Middle frontal gyrus (tissue), 1 donor: ENCODE data around the gene ALOX15.
"Not testable (repeated sequence)": the region's sequence is repeated elsewhere in the genome, so short reads cannot be mapped to it uniquely, and the experiment has no call there.

Experiments
- DNase-seq: peaks from one replicate; pipeline ENCODE4 v3.0.0-alpha.2; 2015; ENCODE audit warnings: low spot score; ENCODE audit errors: extremely low spot score

The ALOX15 gene

DNA sequence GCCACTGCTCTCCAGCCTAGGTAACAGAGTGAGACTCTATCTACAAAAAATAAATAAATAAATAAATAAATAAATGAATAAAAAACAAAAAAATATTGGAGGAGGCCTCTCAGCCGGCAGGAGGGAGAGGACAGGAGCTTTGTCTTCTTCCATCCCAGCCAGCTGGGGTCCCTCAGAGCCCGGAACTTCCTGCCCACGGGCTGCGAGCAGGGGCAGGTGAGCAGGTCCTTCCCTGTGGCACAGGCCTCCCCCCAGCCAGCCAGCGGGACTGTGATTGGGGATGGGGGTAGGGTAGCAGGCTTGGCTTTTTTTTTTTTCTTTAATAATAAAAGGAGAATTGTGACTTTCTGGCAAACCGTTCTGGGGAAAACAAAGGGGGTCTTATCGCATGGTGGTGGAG, 47.1 kb downstream of the ALOX15 start:
- no peak for DNase-seq

DNA sequence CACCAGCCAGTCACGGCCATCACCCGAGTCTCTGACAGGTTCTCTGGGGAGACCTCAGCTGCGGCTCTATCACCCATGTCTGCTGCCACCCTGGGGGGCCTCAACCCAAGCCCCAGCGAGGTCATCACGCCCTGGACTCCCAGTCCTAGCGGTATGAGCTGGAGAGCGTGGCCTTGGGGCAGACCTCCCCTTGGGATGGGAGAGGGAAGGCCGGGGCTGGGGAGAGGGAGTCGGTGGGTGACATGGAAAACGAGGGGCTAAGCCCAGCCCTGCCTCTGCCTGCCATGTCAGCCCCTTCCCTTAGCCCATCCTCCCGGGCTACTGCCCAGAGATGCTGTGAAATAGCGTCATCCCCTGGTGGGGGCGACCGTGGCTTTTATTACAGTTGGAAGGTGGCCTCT, 48.5 kb downstream of the ALOX15 start:
- no peak for DNase-seq

DNA sequence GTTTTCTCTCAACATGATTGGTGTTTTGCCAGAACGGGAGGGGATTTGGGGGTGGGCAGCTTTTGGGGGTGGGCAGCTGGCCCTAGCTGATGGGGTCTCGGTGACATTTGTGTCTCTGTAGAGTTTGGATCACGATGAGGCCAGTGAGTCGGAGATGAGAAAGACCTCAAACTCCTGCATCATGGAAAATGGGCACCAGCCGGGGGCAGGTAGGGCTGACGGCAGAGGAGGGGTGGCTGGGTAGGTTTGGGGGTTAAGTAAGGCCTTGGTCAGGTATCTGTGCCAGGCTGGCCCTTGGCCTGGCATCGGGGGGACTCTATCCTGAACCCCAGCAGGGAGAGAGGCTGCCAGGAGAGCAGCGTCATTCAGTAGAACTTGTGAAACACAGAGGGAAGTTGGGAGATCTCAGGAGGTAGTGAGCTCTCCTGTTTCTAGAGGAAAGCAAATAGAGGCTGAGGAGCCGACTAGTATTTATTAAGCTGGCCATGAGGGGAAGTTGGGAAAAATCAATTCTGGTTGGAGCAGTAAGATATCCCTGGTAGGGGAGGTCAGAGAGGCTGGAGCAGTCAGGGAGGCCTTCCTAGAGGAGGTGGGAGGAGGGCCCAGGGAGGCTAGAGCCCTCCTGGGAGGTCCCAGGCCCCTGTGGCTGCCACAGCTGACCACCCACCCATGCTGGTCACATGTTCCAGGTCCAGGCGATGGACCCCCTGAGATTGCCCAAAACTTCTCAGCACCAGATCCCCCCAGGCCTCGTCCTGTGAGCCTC, 49.1 kb downstream of the ALOX15 start:
- no peak for DNase-seq

DNA sequence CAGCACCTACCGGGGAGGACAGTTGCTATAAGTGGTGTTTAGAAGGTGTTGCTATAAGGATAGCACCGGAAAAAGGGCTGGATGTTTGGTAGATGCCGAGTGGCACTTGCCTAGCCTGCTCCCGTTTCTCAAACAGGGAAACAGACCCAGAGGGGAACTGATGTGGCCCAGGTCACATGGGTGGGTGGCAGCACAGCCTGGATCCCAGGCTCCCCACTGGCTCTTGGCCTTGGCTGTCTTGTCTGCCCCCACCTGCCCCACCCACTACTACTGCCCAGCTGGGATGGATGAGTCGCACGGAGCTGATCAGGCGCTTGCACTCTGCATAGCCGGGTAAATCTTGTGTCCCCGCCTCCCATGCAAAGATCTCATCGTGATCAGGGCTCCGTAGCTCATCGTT, 49.9 kb downstream of the ALOX15 start:
- DNase-seq: no peak

DNA sequence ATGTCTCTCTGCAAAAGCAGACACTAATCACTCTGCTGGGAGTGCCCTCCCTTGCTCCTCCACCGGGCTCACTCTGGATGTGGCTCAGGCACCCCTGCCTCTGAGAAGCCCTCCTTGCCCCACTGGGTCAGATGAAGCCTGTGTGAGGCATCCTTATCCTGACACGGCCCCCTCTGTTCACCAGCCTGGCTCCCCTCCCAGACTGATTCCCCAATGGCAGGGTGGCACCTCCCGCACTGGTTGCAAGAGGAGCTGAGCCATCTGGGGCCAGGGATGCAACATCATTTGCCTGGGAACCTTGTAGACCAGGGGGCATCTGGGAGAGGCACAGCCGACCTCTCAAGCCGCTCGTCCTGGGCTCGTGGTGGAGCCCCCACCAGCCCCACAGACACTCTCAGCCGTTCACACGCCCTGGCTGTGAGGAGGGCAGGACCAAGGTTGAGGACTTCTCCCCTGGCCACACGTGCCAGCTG, 50.5 kb downstream of the ALOX15 start:
- no peak for DNase-seq

DNA sequence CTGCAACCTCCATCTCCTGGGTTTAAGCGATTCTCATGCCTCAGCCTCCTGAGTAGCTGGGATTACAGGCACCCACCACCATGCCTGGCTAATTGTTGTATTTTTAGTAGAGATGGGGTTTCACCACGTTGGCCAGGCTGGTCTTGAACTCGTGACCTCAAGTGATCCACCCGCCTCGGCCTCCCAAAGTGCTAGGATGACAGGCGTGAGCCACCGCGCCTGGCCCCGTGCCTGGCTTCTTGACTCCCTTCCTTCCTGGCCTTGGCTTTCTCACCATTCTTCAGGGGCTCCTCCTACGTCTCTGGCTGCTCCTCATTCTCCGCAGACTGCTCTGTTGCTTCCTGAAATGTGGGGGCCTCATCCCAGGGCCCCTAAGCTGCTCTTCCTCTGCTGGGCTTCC, 51.4 kb downstream of the ALOX15 start:
- not testable (repeated sequence) for DNase-seq

DNA sequence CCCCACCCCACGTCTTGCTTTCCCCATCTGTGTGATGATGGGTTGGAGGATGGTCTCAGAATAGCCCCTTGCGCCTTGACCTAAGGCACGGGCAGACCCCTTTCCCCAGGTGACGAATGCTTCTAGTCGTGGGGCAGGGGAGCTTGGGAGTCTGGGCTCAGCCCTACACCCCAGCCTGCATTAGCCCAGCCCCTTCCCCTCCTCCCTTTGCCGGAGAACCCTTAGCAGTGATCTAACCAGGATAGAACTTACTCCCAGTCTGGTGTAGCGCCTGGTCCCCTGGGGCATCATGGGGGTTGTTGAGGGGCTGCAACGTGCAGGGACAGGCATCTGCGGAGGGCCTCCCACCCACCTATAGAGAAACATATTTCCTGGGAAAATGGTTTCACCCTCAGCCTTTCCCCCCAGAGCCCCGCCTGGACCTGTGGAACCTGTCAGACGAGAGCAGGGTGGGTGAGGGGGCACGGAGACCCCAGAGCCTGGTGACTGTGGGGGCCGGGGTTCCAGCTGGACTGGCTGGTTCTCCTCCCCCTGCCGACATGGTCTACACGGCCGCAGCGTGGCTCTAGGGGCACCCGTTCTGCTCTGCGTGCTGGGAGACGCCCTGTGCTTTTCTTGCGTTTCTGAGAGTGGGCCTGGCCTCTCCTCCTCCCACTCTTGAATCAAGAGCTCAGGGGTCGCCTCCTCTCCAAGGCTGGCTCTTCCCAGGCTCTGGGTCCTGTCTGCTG, 52.4 kb downstream of the ALOX15 start:
- no peak for DNase-seq

DNA sequence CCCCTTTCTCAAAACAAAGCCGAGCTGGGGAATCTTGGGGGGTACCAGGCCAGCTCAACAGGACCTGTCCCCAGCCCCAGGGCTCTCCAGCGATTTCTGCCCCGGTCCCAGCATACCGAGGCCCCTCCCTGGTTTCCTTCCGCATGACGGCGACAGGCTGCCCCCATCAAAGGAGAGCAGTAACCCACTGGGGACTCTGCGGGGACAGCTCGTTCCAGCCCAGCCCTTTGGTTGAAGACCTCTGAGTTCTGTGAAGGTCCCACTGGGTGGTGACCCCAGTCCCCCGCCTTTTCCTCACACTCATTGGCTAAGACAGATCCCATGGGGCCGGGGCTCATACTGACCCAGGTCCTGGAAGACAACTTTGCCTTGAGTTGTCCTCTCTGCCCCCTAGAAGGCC, 53.1 kb downstream of the ALOX15 start:
- no peak for DNase-seq

DNA sequence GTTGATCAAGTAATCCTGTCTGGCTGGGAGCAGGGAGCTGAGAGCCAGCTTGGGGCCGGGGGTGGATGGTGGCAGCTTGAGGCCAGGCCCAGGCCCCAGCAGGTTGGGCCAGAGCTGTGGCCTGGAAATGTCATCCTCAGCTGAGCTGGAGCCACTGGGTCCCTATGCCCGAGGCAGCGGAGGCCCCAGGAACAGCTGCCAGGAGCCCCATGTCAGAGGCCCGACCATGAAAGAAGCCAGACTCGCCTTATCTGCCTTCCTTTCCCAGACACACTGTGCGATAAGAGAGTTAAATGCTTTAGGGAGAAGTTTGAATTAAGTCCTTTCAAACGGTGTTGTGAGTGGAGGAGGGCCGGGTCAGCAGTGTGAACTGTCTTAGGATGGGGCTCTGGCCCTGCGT, 53.7 kb downstream of the ALOX15 start:
- DNase-seq: no peak

DNA sequence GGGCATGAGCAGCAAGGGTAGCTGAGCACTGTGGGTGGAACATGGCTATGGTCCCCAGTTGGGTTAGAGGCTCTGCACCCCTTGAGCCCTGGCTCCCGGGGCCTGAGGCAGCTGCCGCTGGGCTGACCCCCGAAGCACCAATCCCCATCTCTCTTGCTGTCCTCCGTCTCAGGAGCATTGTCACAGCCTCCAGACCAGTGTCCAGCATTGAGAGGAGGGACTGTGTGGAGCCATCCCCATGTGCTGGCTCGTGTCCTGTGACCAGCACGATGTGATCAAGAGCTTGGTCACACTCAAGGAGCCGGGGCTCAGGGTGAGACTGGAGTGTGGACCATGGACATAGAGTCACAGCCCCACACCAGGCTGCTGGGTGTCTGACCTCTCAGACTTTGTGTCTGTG, 54.3 kb downstream of the ALOX15 start:
- DNase-seq: no peak

DNA sequence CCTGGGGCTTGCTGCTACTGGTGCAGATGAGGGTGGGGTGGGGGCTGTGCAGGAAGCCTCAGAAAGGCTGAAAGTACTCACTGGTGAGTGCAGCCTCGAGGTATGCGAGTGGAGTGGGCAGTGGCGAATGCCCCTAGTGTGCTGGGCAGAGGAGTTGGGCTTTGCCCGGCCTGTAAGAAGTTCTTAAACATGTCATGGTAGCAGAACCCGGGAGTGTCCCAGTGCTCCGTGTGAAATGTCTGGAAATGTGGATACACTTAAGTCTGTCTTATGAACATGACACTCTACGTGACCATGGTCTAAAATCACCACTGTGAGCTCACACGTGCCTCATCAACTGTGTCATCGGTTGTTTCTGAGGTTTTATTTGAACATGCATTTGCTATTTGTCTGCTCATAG, 55.4 kb downstream of the ALOX15 start:
- DNase-seq: no peak

DNA sequence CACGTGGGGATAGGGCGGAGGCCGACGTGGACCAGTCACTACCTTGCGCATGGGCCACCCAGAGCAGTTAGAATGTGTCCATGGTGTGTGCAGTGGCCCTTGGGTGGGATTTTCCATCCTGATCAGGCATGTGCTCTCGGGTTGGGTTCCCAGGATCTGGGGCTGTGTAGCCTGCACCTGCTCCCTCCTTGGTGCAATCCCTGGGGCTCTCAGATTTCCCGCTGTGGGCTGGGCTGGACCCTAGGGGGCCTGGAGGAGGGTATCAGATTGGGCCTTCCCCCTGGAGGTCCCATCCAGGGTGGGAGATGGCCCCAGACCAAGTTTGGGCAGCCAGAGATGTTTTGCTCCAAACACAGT, 55.9 kb downstream of the ALOX15 start:
- DNase-seq: no peak

DNA sequence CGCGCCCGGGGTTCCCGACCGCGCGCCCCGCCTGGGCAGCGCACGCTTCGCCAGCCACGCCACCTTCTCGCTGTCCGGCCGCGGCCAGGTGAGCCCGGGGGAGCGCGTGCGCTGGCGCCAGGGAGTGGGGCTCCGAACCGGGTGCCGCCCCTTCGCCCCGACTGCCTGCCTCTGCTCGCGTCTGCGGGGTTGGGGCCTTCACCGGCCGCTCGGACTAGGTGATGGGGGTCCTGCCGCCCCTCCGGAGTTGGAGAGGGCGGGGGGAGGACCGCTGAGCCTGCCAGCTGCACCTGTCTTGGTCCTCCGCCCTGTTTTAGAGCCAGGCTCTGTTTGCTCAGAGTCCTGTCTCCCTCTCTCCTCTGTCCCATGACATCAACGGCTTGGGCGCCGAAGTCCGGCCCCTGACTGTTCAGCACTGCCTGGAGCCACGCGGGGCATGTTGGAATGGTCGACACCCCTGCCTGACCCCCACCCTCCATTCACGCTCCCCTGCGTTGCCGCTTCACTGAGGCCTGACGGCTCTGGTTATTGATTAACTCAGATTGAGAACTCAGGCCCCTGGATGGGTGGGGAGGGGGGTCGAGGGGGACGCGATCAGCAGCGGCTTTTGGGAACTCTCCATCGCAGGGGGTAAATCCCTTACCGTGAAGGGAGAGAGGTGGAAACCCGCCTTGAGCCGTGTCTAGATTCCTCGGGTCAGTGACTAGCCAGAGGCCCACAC, 56.4 kb downstream of the ALOX15 start:
- no peak for DNase-seq

DNA sequence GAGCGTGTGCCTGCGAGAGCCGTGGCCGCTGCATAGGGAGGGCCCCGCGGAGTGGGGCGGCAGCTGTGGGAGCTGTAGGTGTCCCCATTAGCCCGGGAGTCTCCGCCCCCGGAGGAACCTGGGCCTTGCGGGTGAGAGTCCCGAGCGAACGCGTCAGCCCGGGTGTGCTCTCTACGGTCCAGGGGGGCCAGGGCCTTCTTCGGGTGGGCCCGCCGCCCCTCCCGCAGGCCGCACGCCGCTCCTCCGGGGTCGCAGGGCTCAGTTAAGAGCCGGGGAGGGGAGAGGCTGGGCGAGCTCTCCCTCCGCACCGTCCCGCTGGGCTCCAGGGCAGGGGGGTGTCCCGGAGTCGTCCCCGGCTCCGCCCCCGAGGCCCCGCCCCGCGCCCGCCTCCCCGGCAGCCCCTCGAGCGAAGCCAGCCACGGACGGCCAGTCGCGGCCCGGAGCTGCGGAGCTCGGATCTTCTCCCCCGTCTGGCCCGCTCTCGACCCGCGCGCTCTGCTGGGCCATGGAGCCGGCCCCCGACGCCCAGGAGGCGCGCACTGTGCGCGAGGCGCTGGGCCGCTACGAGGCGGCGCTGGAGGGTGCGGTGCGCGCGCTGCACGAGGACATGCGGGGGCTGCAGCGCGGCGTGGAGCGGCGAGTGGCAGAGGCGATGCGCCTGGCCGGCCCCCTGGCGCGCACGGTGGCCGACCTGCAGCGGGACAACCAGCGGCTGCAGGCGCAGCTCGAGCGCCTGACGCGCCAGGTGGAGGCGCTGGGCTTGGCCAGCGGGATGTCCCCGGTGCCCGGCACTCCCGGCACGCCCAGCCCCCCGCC, 57.2 kb downstream of the ALOX15 start, which contains the start of gene SMTNL2:
TSS of gene SMTNL2 (plus strand) at position 429 of the 816 bp plus-strand sequence. CDS start at position 506, 77 bp downstream.
- DNase-seq: no peak

DNA sequence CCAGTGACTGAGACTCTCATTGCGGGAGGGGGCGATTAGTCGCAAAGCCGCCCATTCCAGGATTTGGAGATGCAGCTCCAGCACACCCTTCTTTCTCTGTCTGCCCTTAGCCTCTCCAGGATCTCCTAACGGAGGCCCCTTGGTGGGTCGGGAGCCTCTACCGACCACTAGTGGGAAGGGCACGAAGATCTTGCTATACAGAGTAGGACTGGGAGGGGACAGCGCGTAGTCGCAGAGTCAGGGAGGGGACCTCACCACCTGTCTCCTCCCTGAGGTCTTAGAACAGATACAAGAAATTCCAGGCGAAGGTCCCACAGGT, 57.7 kb downstream of the ALOX15 start:
- no peak for DNase-seq

DNA sequence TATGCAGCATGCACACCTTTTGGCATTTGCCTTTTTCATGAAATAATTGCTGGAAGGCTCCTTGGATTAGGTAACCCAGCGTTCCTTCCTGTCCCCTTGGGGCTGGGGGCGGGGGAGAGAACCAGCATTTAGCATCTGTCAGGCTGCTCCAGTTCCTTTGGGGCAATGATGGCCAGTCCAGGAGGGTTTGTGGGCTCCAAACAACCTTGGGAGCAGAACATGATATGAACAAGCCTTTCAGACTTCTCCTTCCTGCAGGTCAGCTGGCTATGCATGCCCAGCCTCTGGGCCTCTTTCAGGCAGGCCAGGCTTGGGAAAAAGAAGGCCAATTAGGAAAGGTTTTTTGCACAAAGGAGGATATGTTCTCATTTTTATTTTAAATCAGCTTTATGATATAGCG, 58.3 kb downstream of the ALOX15 start:
- no peak for DNase-seq

DNA sequence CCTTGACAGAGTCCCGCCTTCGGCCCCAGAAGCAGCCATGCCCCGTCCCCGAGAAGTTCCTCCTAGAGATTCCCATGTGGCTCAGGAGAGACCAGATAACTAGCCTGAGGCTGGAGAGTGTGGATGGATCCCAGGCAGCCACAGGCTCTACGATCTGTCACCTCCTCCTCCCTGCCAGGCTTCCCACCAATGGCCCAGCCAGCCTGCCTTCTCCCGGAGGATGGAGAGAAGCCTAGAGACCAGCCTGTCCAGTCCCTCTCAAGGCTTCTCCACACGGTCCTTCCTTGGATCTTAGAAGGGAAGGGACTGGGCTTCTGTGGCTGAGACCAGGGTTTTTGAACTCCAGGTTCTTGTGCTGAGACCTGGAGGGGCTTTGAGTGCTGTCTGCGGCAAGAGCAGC, 58.8 kb downstream of the ALOX15 start:
- no peak for DNase-seq

DNA sequence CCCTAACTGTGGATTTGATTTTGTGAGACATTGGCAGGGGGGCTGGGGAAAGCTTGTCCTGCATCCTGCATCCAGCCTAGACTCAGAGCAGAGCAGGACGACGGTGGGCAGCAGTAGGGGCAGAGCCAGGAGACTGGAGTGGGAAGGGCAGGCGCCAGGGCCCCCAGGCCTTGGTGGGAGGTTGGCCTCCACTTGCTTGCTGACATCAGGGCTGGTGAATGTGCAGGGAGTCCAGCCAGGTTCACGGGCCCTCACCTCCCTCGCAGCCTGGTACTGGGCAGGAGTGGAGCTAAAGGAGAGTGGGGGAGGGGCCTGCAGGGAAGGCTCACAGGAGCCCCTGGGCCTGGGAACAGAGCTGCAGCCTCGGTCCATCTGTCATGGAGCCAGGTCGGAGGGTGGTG, 59.4 kb downstream of the ALOX15 start:
- no peak for DNase-seq
